SK-N-SH (cell line): ENCODE data around the gene TROAP.
A peak's percentile ranks its signal among the peaks of the same experiment; 100 is the strongest.

ENCODE experiments used
- CTCF ChIP-seq: fragments of 200-600 bp; sonication (generic); IDR thresholded peaks from 2 replicates; pipeline ENCODE4 v1.6.1; 2017; ENCODE audit warnings: antibody characterized with exemption, mild to moderate bottlenecking, moderate library complexity
- EP300 ChIP-seq, 2 experiments: IDR thresholded peaks; 2 replicates each; pipeline versions ENCODE4 v1.4.0 to v1.6.1; 2012; ENCODE audit warnings: borderline replicate concordance in 1 of 2, low read depth in 1 of 2, low read length in 1 of 2
- EZH2phosphoT487 ChIP-seq: fragments of 200-600 bp; sonication (generic); IDR thresholded peaks from 2 replicates; pipeline ENCODE4 v1.6.1; 2017; ENCODE audit warnings: low read depth, mixed run types, mild to moderate bottlenecking, antibody characterized with exemption, moderate library complexity, borderline replicate concordance
- SIN3A ChIP-seq: IDR thresholded peaks from 2 replicates; pipeline ENCODE4 v1.6.1; 2012; ENCODE audit warnings: low read depth, mild to moderate bottlenecking, low read length, moderate library complexity, borderline replicate concordance
- USF2 ChIP-seq: fragments of 150-350 bp; IDR thresholded peaks from 2 replicates; pipeline ENCODE4 v1.6.1; 2017; ENCODE audit warnings: antibody characterized with exemption, low read length, low read depth, borderline replicate concordance

GRCh38 chr12:49288412-49288853 lies 34.6 kb upstream of the TROAP start:
- TF ChIP-seq SIN3A (no peak), USF2 (no peak), EZH2phosphoT487 (no peak), EP300 (IDR thresholded peaks at IDR 0.05; ENCODE audit: borderline replicate concordance in 1 of 2, low read depth in 1 of 2, low read length in 1 of 2) (no peak), CTCF (peak; percentile 92)
